SK-N-SH (cell line): ENCODE data around the gene FAH. TPM values are rescaled to one million over a fixed set of nuclear protein-coding genes. Genes with fewer than 3 reads are reported as not detected.

ENCODE experiments used
- CTCF ChIA-PET: fragments of 300-600, 350-600 bp; formaldehyde crosslinking; extraction: SDS; loops from one replicate; lab custom pipeline; 2021; lab: Yijun Ruan, JAX
- POLR2A ChIA-PET: fragments of 350-600 bp; sonication (Branson Sonifier 250); formaldehyde crosslinking; extraction: SDS; loops from one replicate; lab custom pipeline; 2020; ENCODE audit warnings: antibody characterized with exemption, inconsistent platforms; lab: Yijun Ruan, JAX
- DNase-seq: peaks from one replicate; pipeline ENCODE4 v3.0.0; 2012
- H2AFZ ChIP-seq: fragments of 200-600 bp; sonication (generic); 2 replicates; pipeline ENCODE4 v1.8.1; 2016; ENCODE audit warnings: antibody characterized with exemption, mild to moderate bottlenecking, low read depth
- H3F3A ChIP-seq: fragments of 200-600 bp; sonication (generic); replicated peaks from 2 replicates; pipeline ENCODE3; 2016; ENCODE audit warnings: antibody characterized with exemption, mild to moderate bottlenecking; ENCODE audit not compliant: insufficient read depth
- H3K27ac ChIP-seq, 2 experiments: fragments of 200-500 bp in 1 of 2; fragments of 200-600 bp in 1 of 2; sonication (Bioruptor generic) in 1 of 2; sonication (generic), shearing (Covaris generic) in 1 of 2; 2 replicates each; pipeline versions ENCODE4 v1.5.1 to v1.6.1; 2014 to 2016; ENCODE audit warnings: low read depth in 2 of 2, inconsistent platforms in 1 of 2, low read length in 1 of 2, mild to moderate bottlenecking in 1 of 2, mixed read lengths in 1 of 2
- H3K27me3 ChIP-seq: fragments of 200-600 bp; sonication (generic), shearing (Covaris generic); 2 replicates; pipeline ENCODE4 v1.6.1; 2016; ENCODE audit warnings: mixed run types; ENCODE audit not compliant: insufficient read depth
- H3K36me3 ChIP-seq, 2 experiments: fragments of 200-500 bp in 1 of 2; fragments of 200-600 bp in 1 of 2; sonication (Bioruptor generic) in 1 of 2; sonication (generic) in 1 of 2; replicated peaks in 1 of 2; 2 replicates each; pipeline versions ENCODE3 to v1.5.1; 2014 to 2016; ENCODE audit warnings: low read length in 1 of 2, mild to moderate bottlenecking in 1 of 2; ENCODE audit not compliant: insufficient read depth in 2 of 2, control insufficient read depth in 1 of 2
- H3K4me1 ChIP-seq, 2 experiments: fragments of 200-500 bp in 1 of 2; fragments of 200-600 bp in 1 of 2; sonication (Bioruptor generic) in 1 of 2; sonication (generic), shearing (Covaris generic) in 1 of 2; 2 replicates each; pipeline versions ENCODE4 v1.5.1 to v1.6.1; 2014 to 2016; ENCODE audit warnings: low read depth in 1 of 2, low read length in 1 of 2, mixed run types in 1 of 2; ENCODE audit not compliant: insufficient read depth in 2 of 2, control insufficient read depth in 1 of 2
- H3K4me2 ChIP-seq: fragments of 200-600 bp; sonication (generic), shearing (Covaris generic); 2 replicates; pipeline ENCODE4 v1.6.1; 2017; ENCODE audit warnings: mixed run types
- H3K4me3 ChIP-seq, 2 experiments: fragments of 200-500 bp in 1 of 2; fragments of 200-600 bp in 1 of 2; sonication (Bioruptor generic) in 1 of 2; sonication (generic), shearing (Covaris generic) in 1 of 2; 2 replicates each; pipeline versions ENCODE4 v1.5.1 to v1.8.1; 2014 to 2016; ENCODE audit warnings: low read depth in 2 of 2, inconsistent platforms in 1 of 2, low read length in 1 of 2, mild to moderate bottlenecking in 1 of 2, mixed read lengths in 1 of 2, moderate library complexity in 1 of 2
- H3K79me2 ChIP-seq: fragments of 200-600 bp; sonication (generic); 2 replicates; pipeline ENCODE4 v1.8.1; 2017; ENCODE audit warnings: mild to moderate bottlenecking; ENCODE audit not compliant: insufficient read depth
- H3K9ac ChIP-seq: fragments of 200-600 bp; sonication (generic); 2 replicates; pipeline ENCODE4 v1.6.1; 2017; ENCODE audit warnings: mixed run types
- H3K9me2 ChIP-seq: fragments of 200-600 bp; sonication (generic); 2 replicates; pipeline ENCODE4 v1.6.1; 2017; ENCODE audit warnings: mixed run types
- H3K9me3 ChIP-seq: fragments of 200-600 bp; sonication (generic); 2 replicates; pipeline ENCODE4 v1.6.1; 2017; ENCODE audit warnings: mixed run types, mild to moderate bottlenecking, moderate library complexity
- H4K20me1 ChIP-seq: fragments of 200-600 bp; sonication (generic); 2 replicates; pipeline ENCODE4 v1.6.1; 2017; ENCODE audit warnings: mild to moderate bottlenecking, mixed run types; ENCODE audit not compliant: insufficient read depth
- FOSL2 ChIP-seq: IDR thresholded peaks from 2 replicates; pipeline ENCODE4 v1.4.0; 2012; ENCODE audit warnings: low read depth, mild to moderate bottlenecking, moderate library complexity, borderline replicate concordance
- FOXM1 ChIP-seq: IDR thresholded peaks from 2 replicates; pipeline ENCODE4 v1.4.0; 2012; ENCODE audit warnings: low read depth, mild to moderate bottlenecking
- JUND ChIP-seq: IDR thresholded peaks from 2 replicates; pipeline ENCODE4 v1.4.0; 2012
- MXI1 ChIP-seq: IDR thresholded peaks from 2 replicates; pipeline ENCODE4 v1.6.1; 2012; ENCODE audit warnings: mild to moderate bottlenecking, low read depth, low read length, improper control_type of control experiment
- NRF1 ChIP-seq: IDR thresholded peaks from 2 replicates; pipeline ENCODE4 v1.6.1; 2012; ENCODE audit warnings: low read depth, mild to moderate bottlenecking, low read length
- PBX3 ChIP-seq: IDR thresholded peaks from 2 replicates; pipeline ENCODE4; 2012
- POLR2AphosphoS5 ChIP-seq: IDR thresholded peaks from 2 replicates; pipeline ENCODE4 v1.6.1; 2012; ENCODE audit warnings: low read depth, low read length
- RXRA ChIP-seq: IDR thresholded peaks from 2 replicates; pipeline ENCODE4 v1.4.0; 2012; ENCODE audit warnings: low read depth, mild to moderate bottlenecking, borderline replicate concordance
- TCF12 ChIP-seq: IDR thresholded peaks from 2 replicates; pipeline ENCODE4 v1.4.0; 2012
- TEAD4 ChIP-seq: IDR thresholded peaks from 2 replicates; pipeline ENCODE4 v1.4.0; 2012; ENCODE audit warnings: mild to moderate bottlenecking, borderline replicate concordance; ENCODE audit not compliant: insufficient read depth
- USF1 ChIP-seq: IDR thresholded peaks from 2 replicates; pipeline ENCODE4 v1.4.0; 2012; ENCODE audit warnings: low read depth, borderline replicate concordance
- YY1 ChIP-seq: IDR thresholded peaks from 2 replicates; pipeline ENCODE4 v1.4.0; 2012; ENCODE audit warnings: low read depth, mild to moderate bottlenecking
- WGBS: methylation state at CpG from one replicate; pipeline ENCODE4 v1.1.6; 2017; ENCODE audit warnings: low lambda C conversion rate; 5-methylcytosine and 5-hydroxymethylcytosine counted together
- polyA plus RNA-seq, 3 experiments: library from polyadenylated mRNA; depleted of rRNA; stranded (reverse); fragments of >200 nt; gene quantifications; 2 replicates each; pipeline ENCODE4 v1.2.3, GENCODE V29; 2012
- TF ChIP-seq, protein P1 (sequence below): IDR thresholded peaks from 2 replicates; pipeline ENCODE4 v1.4.0; 2012; ENCODE audit warnings: low read depth, borderline replicate concordance
- TF ChIP-seq, protein P2 (sequence below): IDR thresholded peaks from 2 replicates; pipeline ENCODE4 v1.6.1; 2012; ENCODE audit warnings: mild to moderate bottlenecking, low read depth, low read length, moderate library complexity

Gene FAH
- polyA plus RNA-seq, 1 of the 3 experiments (the other 2 are of a cell fraction) = 34.9 TPM

- POLR2A ChIA-PET = no interaction called here
Measured at GRCh38 chr15:80105595-80105994, 47.2 kb upstream of the FAH start.

DNA sequence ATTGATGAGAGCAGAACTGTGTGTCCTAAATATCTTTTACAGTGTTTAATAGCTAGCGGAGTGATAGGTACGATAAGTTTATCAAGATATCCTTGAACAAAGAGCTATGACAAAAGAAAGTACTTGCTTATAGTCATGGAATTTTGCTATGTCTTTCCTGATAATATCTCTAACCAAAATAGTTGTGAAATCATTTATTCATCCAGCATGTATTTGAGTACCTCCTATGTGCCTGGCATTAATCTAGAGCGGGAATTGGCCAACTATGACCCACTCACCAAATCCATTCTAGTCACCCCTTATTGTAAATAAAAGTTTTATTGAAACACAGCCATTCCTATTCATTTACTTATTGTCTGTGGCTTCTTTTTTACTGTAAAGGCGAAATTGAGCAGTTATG lies 46.7 kb upstream of the FAH start:
- Histone ChIP-seq H3K27me3 (no peaks in the 10 kb centered on the region), H3K9me2 (no peaks in the 10 kb centered on the region), H2AFZ (no peak overlapping the region), H3K4me3 (no peak overlapping the region), H3K4me2 (peak overlapping the region; percentile 26; the same call in 1 of the 2 replicates), H3F3A (peaks cover 20% of the 10 kb centered on the region), H3K36me3 (peaks cover 0 to 7% of the 10 kb centered on the region in 2 experiments), H3K27ac (peak overlapping the region in 1 of 2 experiments; percentile 63; a peak in 2 of 4 replicates), H3K9ac (no peak overlapping the region), H3K9me3 (no peaks in the 10 kb centered on the region), H4K20me1 (peaks cover 24% of the 10 kb centered on the region), H3K79me2 (peaks cover 57% of the 10 kb centered on the region; the same call in 1 of the 2 replicates), H3K4me1 (peaks cover 0 to 15% of the 10 kb centered on the region in 2 experiments; a peak in 1 of 4 replicates)
- WGBS = 83% methylated on average over 4 of the region's 4 CpGs
- ChIA-PET POLR2A (no interaction called here), CTCF (interaction anchor here (1.2 to 2.3 kb wide), 2 partner anchors 11 to 18 kb away, joined by 3 to 7 read pairs; no protein-coding TSS in a partner anchor)
- TF ChIP-seq MXI1 (no peak), TCF12 (peak; percentile 22; the same call in 1 of the 2 replicates)
- no peak for DNase-seq

More at GRCh38 chr15:80105595-80105994, 47.2 kb upstream of the FAH start:
- H3K36me3 ChIP-seq = peaks cover 0 to 7% of the 10 kb centered on the region in 2 experiments
- H4K20me1 ChIP-seq = peaks cover 24% of the 10 kb centered on the region
- no peak for DNase-seq
- H3K9me3 ChIP-seq = no peaks in the 10 kb centered on the region
- no peaks in the 10 kb centered on the region for H3K9me2 ChIP-seq
- H3K9ac ChIP-seq = no peak overlapping the region
- H3K79me2 ChIP-seq = peaks cover 62% of the 10 kb centered on the region; the same call in 1 of the 2 replicates
- peak overlapping the region; percentile 26 for H3K4me2 ChIP-seq
- 4% methylated on average over 1 of the region's 1 CpG for WGBS
- H3F3A ChIP-seq = peaks cover 20% of the 10 kb centered on the region
- H3K4me1 ChIP-seq = peaks cover 0 to 15% of the 10 kb centered on the region in 2 experiments; a peak in 1 of 4 replicates
- peak; percentile 24; the same call in 1 of the 2 replicates for TF ChIP-seq TCF12
- no peak for TF ChIP-seq POLR2AphosphoS5
- no peak for TF ChIP-seq USF1
- TF ChIP-seq FOSL2 = peak; percentile 68
- TF ChIP-seq JUND = peak; percentile 58
- 0 out of 2 replicates have a peak, but pooled peaks have one; percentile 19 for TF ChIP-seq TEAD4
- 0 out of 2 replicates have a peak, but pooled peaks have one; percentile 24 for TF ChIP-seq YY1
- peak; percentile 67 for TF ChIP-seq FOXM1
- no peaks in the 10 kb centered on the region for H3K27me3 ChIP-seq
- CTCF ChIA-PET = interaction anchor here (1.2 to 2.3 kb wide), 2 partner anchors 12 to 18 kb away, joined by 3 to 7 read pairs; no protein-coding TSS in a partner anchor
- H3K27ac ChIP-seq = peak overlapping the region in 1 of 2 experiments; percentile 63; a peak in 2 of 4 replicates
- H2AFZ ChIP-seq = no peak overlapping the region
- H3K4me3 ChIP-seq = no peak overlapping the region

DNA sequence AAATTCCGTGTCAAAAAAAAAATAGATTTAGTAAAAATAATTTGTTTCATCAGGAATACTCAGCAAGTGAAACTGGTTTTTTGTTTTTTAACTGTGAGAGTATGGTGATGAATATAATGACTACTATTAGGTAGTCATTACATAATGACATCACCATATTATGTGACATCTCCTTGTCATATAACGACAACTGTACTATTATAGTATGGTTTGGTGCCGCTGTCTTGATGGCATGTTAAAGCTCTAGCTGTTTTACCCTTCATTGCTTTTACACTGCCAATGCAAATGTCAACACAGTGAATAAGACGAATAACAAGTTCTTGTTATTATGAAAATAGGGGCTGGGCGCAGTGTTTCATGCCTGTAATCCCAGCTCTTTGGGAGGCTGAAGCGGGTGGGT lies 45.6 kb upstream of the FAH start:
- Histone ChIP-seq H3K79me2 (peaks cover 60% of the 10 kb centered on the region), H3K27ac (no peak overlapping the region), H3K9ac (no peak overlapping the region), H3K4me2 (no peak overlapping the region), H3K36me3 (peaks cover 0 to 7% of the 10 kb centered on the region in 2 experiments), H3F3A (peaks cover 20% of the 10 kb centered on the region), H3K4me1 (peaks cover 0 to 15% of the 10 kb centered on the region in 2 experiments; a peak in 1 of 4 replicates), H2AFZ (no peak overlapping the region), H3K4me3 (no peak overlapping the region), H3K27me3 (no peaks in the 10 kb centered on the region), H3K9me2 (no peaks in the 10 kb centered on the region), H4K20me1 (peaks cover 24% of the 10 kb centered on the region), H3K9me3 (no peaks in the 10 kb centered on the region)
- POLR2A ChIA-PET = no interaction called here
- 94% methylated on average over 6 of the region's 6 CpGs for WGBS
- CTCF ChIA-PET = interaction anchor here (2.3 kb wide), 1 partner anchor 19 kb away, joined by 7 read pairs; no protein-coding TSS in a partner anchor
- DNase-seq = no peak
- TF ChIP-seq PBX3 = no peak
- TF ChIP-seq, protein P1, sequence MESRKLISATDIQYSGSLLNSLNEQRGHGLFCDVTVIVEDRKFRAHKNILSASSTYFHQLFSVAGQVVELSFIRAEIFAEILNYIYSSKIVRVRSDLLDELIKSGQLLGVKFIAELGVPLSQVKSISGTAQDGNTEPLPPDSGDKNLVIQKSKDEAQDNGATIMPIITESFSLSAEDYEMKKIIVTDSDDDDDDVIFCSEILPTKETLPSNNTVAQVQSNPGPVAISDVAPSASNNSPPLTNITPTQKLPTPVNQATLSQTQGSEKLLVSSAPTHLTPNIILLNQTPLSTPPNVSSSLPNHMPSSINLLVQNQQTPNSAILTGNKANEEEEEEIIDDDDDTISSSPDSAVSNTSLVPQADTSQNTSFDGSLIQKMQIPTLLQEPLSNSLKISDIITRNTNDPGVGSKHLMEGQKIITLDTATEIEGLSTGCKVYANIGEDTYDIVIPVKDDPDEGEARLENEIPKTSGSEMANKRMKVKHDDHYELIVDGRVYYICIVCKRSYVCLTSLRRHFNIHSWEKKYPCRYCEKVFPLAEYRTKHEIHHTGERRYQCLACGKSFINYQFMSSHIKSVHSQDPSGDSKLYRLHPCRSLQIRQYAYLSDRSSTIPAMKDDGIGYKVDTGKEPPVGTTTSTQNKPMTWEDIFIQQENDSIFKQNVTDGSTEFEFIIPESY = no peak
- TF ChIP-seq RXRA = no peak
- TF ChIP-seq, protein P2, sequence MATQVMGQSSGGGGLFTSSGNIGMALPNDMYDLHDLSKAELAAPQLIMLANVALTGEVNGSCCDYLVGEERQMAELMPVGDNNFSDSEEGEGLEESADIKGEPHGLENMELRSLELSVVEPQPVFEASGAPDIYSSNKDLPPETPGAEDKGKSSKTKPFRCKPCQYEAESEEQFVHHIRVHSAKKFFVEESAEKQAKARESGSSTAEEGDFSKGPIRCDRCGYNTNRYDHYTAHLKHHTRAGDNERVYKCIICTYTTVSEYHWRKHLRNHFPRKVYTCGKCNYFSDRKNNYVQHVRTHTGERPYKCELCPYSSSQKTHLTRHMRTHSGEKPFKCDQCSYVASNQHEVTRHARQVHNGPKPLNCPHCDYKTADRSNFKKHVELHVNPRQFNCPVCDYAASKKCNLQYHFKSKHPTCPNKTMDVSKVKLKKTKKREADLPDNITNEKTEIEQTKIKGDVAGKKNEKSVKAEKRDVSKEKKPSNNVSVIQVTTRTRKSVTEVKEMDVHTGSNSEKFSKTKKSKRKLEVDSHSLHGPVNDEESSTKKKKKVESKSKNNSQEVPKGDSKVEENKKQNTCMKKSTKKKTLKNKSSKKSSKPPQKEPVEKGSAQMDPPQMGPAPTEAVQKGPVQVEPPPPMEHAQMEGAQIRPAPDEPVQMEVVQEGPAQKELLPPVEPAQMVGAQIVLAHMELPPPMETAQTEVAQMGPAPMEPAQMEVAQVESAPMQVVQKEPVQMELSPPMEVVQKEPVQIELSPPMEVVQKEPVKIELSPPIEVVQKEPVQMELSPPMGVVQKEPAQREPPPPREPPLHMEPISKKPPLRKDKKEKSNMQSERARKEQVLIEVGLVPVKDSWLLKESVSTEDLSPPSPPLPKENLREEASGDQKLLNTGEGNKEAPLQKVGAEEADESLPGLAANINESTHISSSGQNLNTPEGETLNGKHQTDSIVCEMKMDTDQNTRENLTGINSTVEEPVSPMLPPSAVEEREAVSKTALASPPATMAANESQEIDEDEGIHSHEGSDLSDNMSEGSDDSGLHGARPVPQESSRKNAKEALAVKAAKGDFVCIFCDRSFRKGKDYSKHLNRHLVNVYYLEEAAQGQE = no peak
- no peak for TF ChIP-seq NRF1
- TF ChIP-seq POLR2AphosphoS5 = no peak
